ENCODE measurements around the gene LARP1. TPM values are rescaled to one million over a fixed set of nuclear protein-coding genes. Genes with fewer than 3 reads are reported as not detected.
"Not testable (repeated sequence)": the region's sequence is repeated elsewhere in the genome, so short reads cannot be mapped to it uniquely, and the experiment has no call there.

Gene LARP1
- total RNA-seq, 2 experiments from 2014 or later, result 225 to 339 TPM

- H3K9me3 Mint-ChIP-seq (ENCODE audit: low read depth), result no peaks in the 10 kb centered on the region
- no peak overlapping the region for H3K4me3 Mint-ChIP-seq
- intact Hi-C loops (cut with DNase I, micrococcal nuclease), result loop anchor here in 1 of 2 experiments (2.0 kb wide), 1 partner anchor 75 kb away; the partner anchor contains the start of gene LARP1
- H3K4me1 Mint-ChIP-seq, result peaks cover 39% of the 10 kb centered on the region
- POLR2A ChIA-PET, result interaction anchor here (1.8 to 2.0 kb wide), 2 partner anchors 27 to 28 kb away, joined by 5 to 7 read pairs; partner anchors contain the start of gene CNOT8
- peaks cover 36% of the 10 kb centered on the region for H3K36me3 Mint-ChIP-seq (ENCODE audit: low read depth)
- H3K27ac Mint-ChIP-seq, result peak overlapping the region; percentile 75
- DNase-seq (no peak), ATAC-seq (no peak)
- no peaks in the 10 kb centered on the region for H3K27me3 Mint-ChIP-seq
- CTCF ChIA-PET, result interaction anchor here (1.5 kb wide), 1 partner anchor 180 kb away, joined by 5 read pairs; no protein-coding TSS in a partner anchor
These were observed 75.0 kb downstream of the LARP1 start for GRCh38 chr5:154830219-154830595.

GRCh38 chr5:154830596-154830995, 75.4 kb downstream of the LARP1 start:
- H3K9me3 Mint-ChIP-seq (ENCODE audit: low read depth), result no peaks in the 10 kb centered on the region
- H3K36me3 Mint-ChIP-seq (ENCODE audit: low read depth), result peaks cover 35% of the 10 kb centered on the region
- peak overlapping the region; percentile 75 for H3K27ac Mint-ChIP-seq
- no peak overlapping the region for H3K4me3 Mint-ChIP-seq
- ChIA-PET CTCF (no interaction called here), POLR2A (interaction anchor here (1.8 to 2.0 kb wide), 2 partner anchors 26 to 28 kb away, joined by 5 to 7 read pairs; partner anchors contain the start of gene CNOT8)
- H3K4me1 Mint-ChIP-seq, result peaks cover 39% of the 10 kb centered on the region
- intact Hi-C loops (cut with DNase I, micrococcal nuclease), result loop anchor here in 1 of 2 experiments (2.0 kb wide), 1 partner anchor 76 kb away; the partner anchor contains the start of gene LARP1
- ATAC-seq, result no peak
- no peak for DNase-seq
- H3K27me3 Mint-ChIP-seq, result no peaks in the 10 kb centered on the region

- ATAC-seq, result no peak
- DNase-seq, result no peak
- intact Hi-C loops (cut with DNase I, micrococcal nuclease), result loop anchor here in 1 of 2 experiments (2.0 kb wide), 1 partner anchor 77 kb away; the partner anchor contains the start of gene LARP1
- Mint-ChIP-seq H3K27me3 (no peaks in the 10 kb centered on the region), H3K36me3 (ENCODE audit: low read depth) (peaks cover 30% of the 10 kb centered on the region), H3K4me3 (no peak overlapping the region), H3K9me3 (ENCODE audit: low read depth) (no peaks in the 10 kb centered on the region), H3K4me1 (peaks cover 37% of the 10 kb centered on the region), H3K27ac (no peak overlapping the region)
- ChIA-PET POLR2A (no interaction called here), CTCF (no interaction called here)
These were observed 76.3 kb downstream of the LARP1 start for GRCh38 chr5:154831451-154831850.

GRCh38 chr5:154832804-154833203, 77.6 kb downstream of the LARP1 start:
- H3K9me3 Mint-ChIP-seq (ENCODE audit: low read depth); intact Hi-C loops (cut with DNase I, micrococcal nuclease); CTCF ChIA-PET: not testable (repeated sequence)

GRCh38 chr5:154834053-154834452, 78.9 kb downstream of the LARP1 start:
- Mint-ChIP-seq H3K27ac (no peak overlapping the region), H3K4me1 (peaks cover 19% of the 10 kb centered on the region), H3K4me3 (no peak overlapping the region), H3K27me3 (no peaks in the 10 kb centered on the region), H3K9me3 (ENCODE audit: low read depth) (no peaks in the 10 kb centered on the region), H3K36me3 (ENCODE audit: low read depth) (peaks cover 22% of the 10 kb centered on the region)
- intact Hi-C loops (cut with DNase I, micrococcal nuclease), result no loop called here
- POLR2A ChIA-PET, result no interaction called here
- DNase-seq (no peak), ATAC-seq (no peak)
- CTCF ChIA-PET, result no interaction called here

More at GRCh38 chr5:154832804-154833203, 77.6 kb downstream of the LARP1 start:
- DNase-seq, H3K27me3 Mint-ChIP-seq, ATAC-seq, H3K27ac Mint-ChIP-seq, H3K4me3 Mint-ChIP-seq, POLR2A ChIA-PET: not testable (repeated sequence)
- H3K4me1 Mint-ChIP-seq, result peaks cover 29% of the 10 kb centered on the region
- H3K36me3 Mint-ChIP-seq (ENCODE audit: low read depth), result peaks cover 24% of the 10 kb centered on the region

- intact Hi-C loops (cut with DNase I, micrococcal nuclease); H3K27me3 Mint-ChIP-seq; H3K9me3 Mint-ChIP-seq (ENCODE audit: low read depth); DNase-seq; H3K27ac Mint-ChIP-seq; ATAC-seq; H3K4me3 Mint-ChIP-seq; H3K4me1 Mint-ChIP-seq; POLR2A ChIA-PET: not testable (repeated sequence)
- H3K36me3 Mint-ChIP-seq (ENCODE audit: low read depth), result peaks cover 14% of the 10 kb centered on the region
- CTCF ChIA-PET, result interaction anchor here (1.0 kb wide), 1 partner anchor 25 kb away, joined by 3 read pairs; no protein-coding TSS in a partner anchor
These were observed 80.5 kb downstream of the LARP1 start for GRCh38 chr5:154835701-154836052.

GRCh38 chr5:154836225-154836624, 81.0 kb downstream of the LARP1 start:
- ATAC-seq (no peak), DNase-seq (no peak)
- no peak overlapping the region for H3K27ac Mint-ChIP-seq
- CTCF ChIA-PET, result interaction anchor here (0.6 to 0.8 kb wide), 3 partner anchors 9 to 1378 kb away, joined by 3 to 5 read pairs (median 3); no protein-coding TSS in a partner anchor
- H3K4me3 Mint-ChIP-seq, result no peak overlapping the region
- peaks cover 10% of the 10 kb centered on the region for H3K36me3 Mint-ChIP-seq (ENCODE audit: low read depth)
- H3K9me3 Mint-ChIP-seq (ENCODE audit: low read depth), result no peaks in the 10 kb centered on the region
- POLR2A ChIA-PET, result no interaction called here
- intact Hi-C loops (cut with DNase I, micrococcal nuclease), result no loop called here
- no peaks in the 10 kb centered on the region for H3K27me3 Mint-ChIP-seq
- no peaks in the 10 kb centered on the region for H3K4me1 Mint-ChIP-seq

- H3K4me1 Mint-ChIP-seq, result no peaks in the 10 kb centered on the region
- no peak for ATAC-seq
- H3K27ac Mint-ChIP-seq, result no peak overlapping the region
- H3K27me3 Mint-ChIP-seq, result no peaks in the 10 kb centered on the region
- peaks cover 5% of the 10 kb centered on the region for H3K36me3 Mint-ChIP-seq (ENCODE audit: low read depth)
- intact Hi-C loops (cut with DNase I, micrococcal nuclease), result no loop called here
- no peak for DNase-seq
- no peak overlapping the region for H3K4me3 Mint-ChIP-seq
- no peaks in the 10 kb centered on the region for H3K9me3 Mint-ChIP-seq (ENCODE audit: low read depth)
- POLR2A ChIA-PET, result no interaction called here
- CTCF ChIA-PET, result interaction anchor here (0.8 kb wide), 1 partner anchor 10 kb away, joined by 3 read pairs; no protein-coding TSS in a partner anchor
These were observed 82.1 kb downstream of the LARP1 start for GRCh38 chr5:154837009-154837901.

GRCh38 chr5:154840435-154841272, 85.5 kb downstream of the LARP1 start:
- no peak for ATAC-seq
- CTCF ChIA-PET, result interaction anchor here (0.7 kb wide), 1 partner anchor 77 kb away, joined by 5 read pairs; no protein-coding TSS in a partner anchor

GRCh38 chr5:154841273-154841661, 86.1 kb downstream of the LARP1 start:
- Mint-ChIP-seq H3K9me3 (ENCODE audit: low read depth) (no peaks in the 10 kb centered on the region), H3K36me3 (ENCODE audit: low read depth) (peaks cover 2% of the 10 kb centered on the region), H3K4me3 (no peak overlapping the region), H3K27ac (no peak overlapping the region), H3K4me1 (no peaks in the 10 kb centered on the region), H3K27me3 (no peaks in the 10 kb centered on the region)
- ChIA-PET POLR2A (no interaction called here), CTCF (no interaction called here)
- DNase-seq (no peak), ATAC-seq (no peak)
- intact Hi-C loops (cut with DNase I, micrococcal nuclease), result no loop called here

More at GRCh38 chr5:154840435-154841272, 85.5 kb downstream of the LARP1 start:
- no peaks in the 10 kb centered on the region for H3K4me1 Mint-ChIP-seq
- DNase-seq, result no peak
- no peaks in the 10 kb centered on the region for H3K27me3 Mint-ChIP-seq
- POLR2A ChIA-PET, result no interaction called here
- H3K36me3 Mint-ChIP-seq (ENCODE audit: low read depth), result peaks cover 2% of the 10 kb centered on the region
- intact Hi-C loops (cut with DNase I, micrococcal nuclease), result no loop called here
- H3K27ac Mint-ChIP-seq, result no peak overlapping the region
- no peak overlapping the region for H3K4me3 Mint-ChIP-seq
- no peaks in the 10 kb centered on the region for H3K9me3 Mint-ChIP-seq (ENCODE audit: low read depth)

- intact Hi-C loops (cut with DNase I, micrococcal nuclease), result no loop called here
- POLR2A ChIA-PET, result no interaction called here
These were observed 87.7 kb downstream of the LARP1 start for GRCh38 chr5:154842689-154843530.

More at GRCh38 chr5:154842689-154843530, 87.7 kb downstream of the LARP1 start:
- Mint-ChIP-seq H3K36me3 (ENCODE audit: low read depth) (peaks cover 2% of the 10 kb centered on the region), H3K4me1 (no peaks in the 10 kb centered on the region), H3K27ac (no peak overlapping the region), H3K27me3 (no peaks in the 10 kb centered on the region), H3K9me3 (ENCODE audit: low read depth) (no peaks in the 10 kb centered on the region), H3K4me3 (no peak overlapping the region)
- ATAC-seq (no peak), DNase-seq (no peak)
- CTCF ChIA-PET, result no interaction called here
